Measurements from ENCODE around the gene RABGAP1L. TPM values are rescaled to one million over a fixed set of nuclear protein-coding genes. Genes with fewer than 3 reads are reported as not detected.
"Not testable (repeated sequence)": the region's sequence is repeated elsewhere in the genome, so short reads cannot be mapped to it uniquely, and the experiment has no call there.

The RABGAP1L gene
- polyA plus RNA-seq, 4 donors = 21.6 to 29.8 (median 29.6) TPM

DNA sequence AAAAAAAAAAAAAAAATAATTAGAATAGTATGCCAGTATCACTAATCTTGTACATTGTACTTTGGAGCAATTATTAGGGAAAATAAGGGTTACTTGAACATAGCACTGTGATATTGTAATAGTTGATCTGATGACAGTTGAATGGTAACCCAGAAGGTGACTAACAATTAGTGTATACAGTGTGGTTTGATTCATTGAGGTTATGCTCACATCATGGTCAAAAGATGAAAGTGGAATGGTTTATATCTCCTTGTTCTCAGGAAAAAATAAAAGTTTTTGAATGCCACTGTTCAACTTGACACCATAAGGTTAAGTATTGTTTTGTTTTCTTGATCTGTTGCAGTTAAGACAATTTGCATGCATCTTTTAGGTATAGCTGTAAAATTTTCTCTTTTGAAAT, 375.5 kb downstream of the RABGAP1L start:
- DNase-seq (ENCODE audit: low read depth in 4 of 4, low spot score in 3 of 4) = no peak

DNA sequence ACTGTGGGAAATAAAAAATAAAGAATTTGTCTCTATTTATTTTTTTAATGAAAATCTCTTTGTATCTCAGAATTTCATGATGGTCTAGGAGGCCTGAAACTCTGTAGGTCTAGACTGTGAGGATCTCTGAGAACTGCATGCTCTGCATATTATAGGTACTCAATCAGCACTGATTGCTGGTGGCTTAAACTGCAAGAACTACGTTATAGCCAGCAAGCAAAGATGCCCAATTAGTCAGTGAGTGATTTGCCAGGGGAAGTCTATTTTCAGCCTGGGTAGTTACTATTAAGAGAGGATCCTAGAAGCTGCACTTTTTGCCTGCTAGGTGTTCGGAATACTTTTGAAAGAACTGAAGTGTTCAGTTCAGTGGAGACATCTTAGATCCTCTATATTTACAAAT, 375.9 kb downstream of the RABGAP1L start:
- no peak for DNase-seq (ENCODE audit: low read depth in 4 of 4, low spot score in 3 of 4)

DNA sequence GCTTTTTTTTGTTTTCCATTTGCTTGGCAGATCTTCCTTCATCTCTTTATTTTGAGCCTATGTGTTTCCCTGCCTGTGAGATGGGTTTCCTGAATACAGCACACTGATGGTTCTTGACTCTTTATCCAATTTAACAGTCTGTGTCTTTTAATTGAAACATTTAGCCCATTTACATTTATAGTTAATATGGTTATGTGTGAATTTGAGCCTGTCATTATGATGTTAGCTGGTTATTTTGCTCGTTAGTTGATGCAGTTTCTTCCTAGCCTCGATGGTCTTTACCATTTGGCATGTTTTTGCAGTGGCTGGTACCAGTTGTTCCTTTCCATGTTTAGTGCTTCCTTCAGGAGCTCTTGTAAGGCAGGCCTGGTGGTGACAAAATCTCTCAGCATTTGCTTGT, 384.1 kb downstream of the RABGAP1L start:
- not testable (repeated sequence) for DNase-seq (ENCODE audit: low read depth in 4 of 4, low spot score in 3 of 4)

DNA sequence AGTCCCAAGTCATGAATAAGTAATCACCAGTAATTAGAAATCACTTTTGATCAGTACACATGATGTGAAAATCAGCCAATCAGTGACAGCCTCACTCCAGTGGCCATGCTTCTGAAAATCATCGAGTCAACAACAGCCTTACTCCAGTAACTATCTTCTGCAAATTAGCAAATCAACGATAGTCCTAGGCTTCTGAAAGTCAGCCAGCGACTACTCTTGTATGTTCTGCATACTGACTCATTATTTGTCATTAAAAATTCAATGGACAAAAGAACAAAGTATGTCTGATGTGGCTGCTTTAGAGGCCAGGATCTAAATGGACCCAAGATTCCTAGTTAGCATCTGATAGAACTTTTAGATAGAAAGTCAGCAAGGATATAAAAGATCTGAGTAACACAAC, 391.0 kb downstream of the RABGAP1L start:
- DNase-seq (ENCODE audit: low read depth in 4 of 4, low spot score in 3 of 4) = no peak

DNA sequence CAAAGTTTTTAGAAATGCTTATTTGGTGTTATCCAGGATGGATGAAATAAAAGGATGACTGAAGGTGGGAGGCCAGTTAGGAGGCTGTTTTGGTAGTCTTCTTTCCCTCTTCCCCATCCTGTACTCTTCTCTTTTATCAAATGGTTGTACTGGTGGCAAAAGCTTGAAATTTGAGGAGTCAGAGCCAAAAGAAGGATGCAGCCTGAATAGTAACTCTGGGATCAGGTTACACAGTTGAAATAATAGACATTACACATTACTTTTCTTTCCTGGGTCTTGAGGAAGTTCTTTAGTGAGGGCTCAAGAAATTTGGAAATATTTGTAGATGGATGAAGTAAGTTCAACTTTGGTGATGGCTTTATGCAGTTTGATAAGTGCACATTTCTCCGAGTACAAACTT, 397.1 kb downstream of the RABGAP1L start:
- no peak for DNase-seq (ENCODE audit: low read depth in 4 of 4, low spot score in 3 of 4)

DNA sequence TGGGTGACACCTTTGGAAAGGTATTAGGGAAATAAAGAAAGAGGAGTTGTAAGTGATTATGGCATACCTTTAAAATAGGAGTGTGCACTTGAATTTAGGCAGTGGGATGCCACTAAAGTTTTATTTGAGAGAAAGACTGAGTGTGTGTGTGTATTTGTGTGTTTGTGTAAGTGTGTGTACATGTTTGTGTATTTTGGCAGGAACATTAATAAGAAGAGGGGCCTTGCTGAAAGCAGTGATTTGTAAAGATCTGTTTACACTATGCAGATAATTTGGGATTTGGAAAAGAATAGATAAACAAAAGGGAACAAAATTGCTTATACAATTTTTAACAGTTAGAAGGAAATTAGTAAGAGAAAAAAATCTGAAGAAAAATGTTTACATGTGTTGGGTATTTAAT, 409.2 kb downstream of the RABGAP1L start:
- no peak for DNase-seq (ENCODE audit: low read depth in 4 of 4, low spot score in 3 of 4)

DNA sequence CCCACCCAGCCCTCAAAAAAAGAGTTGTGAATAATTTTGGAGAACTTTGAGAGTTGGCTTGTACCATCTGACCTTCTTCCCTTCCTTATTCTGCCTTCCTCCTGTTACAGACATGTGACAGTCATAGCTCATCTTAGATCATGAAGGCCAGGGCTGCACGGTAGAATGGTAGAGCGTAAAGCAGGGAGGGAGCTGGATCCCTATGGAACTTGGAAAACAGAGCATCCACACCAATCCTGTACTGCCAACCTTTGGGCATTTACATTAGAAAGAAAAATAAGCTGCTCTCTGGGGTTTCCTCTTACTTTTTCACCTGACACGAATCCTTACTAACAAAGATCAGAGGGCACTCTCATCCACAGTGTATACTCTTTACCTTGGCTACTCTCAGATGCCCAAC, 409.9 kb downstream of the RABGAP1L start:
- DNase-seq (ENCODE audit: low read depth in 4 of 4, low spot score in 3 of 4) = no peak

DNA sequence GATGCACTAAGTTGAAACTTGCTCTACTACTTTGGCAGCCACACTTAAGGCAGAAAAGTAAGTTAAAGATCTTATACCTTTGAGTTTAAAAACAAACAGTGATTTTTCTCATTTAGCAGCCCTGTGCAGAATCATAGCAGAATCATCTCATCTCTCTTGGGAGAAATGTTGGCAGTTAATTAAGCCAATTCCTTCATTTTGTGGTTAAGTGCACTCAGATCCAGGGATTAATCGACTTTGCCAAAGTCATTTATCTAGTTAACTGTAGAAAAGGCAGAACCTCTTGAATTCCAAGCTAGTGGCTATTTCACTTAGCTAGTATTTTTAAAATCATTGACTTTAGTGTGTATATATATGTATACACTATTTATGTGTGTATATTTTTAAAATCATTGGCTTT, 413.5 kb downstream of the RABGAP1L start:
- no peak for DNase-seq (ENCODE audit: low read depth in 4 of 4, low spot score in 3 of 4)

DNA sequence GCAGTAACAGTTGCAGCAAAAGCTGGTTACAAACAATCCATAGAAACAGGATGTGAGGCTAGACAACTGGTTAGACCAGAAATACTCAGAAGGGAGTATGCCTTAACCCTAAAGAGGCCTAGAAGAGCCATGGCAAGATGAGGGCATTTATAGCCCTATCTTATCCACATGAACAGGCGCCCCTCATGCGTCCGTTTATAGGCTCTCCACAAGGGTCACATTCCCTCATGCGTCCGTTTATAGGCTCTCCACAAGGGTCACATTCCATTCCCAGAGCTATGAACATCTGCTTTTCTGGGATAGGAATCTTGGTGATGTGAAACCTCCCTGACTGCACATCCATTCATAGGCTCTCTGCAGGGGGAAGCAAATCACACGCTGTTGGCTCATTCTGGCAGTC, 416.8 kb downstream of the RABGAP1L start:
- DNase-seq (ENCODE audit: low read depth in 4 of 4, low spot score in 3 of 4) = not testable (repeated sequence)

DNA sequence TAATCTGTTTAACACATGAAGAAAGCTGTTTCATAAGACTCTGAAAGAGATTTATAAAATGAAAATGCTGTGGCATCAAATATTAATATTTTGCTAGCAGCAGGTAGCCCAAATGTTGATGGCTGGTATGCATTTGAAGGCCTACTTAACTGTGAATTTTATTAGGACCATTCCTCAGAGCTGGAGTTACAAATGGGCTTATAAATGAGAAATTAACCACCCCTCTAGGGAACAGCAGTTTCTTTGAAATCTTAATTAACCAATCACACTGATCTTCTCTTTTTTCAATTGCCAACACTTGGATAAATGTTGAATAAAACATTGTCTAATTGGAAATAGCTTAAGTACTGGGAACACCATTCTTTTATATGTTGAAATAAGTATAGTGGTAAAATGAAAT, 418.4 kb downstream of the RABGAP1L start:
- DNase-seq (ENCODE audit: low read depth in 4 of 4, low spot score in 3 of 4) = no peak

DNA sequence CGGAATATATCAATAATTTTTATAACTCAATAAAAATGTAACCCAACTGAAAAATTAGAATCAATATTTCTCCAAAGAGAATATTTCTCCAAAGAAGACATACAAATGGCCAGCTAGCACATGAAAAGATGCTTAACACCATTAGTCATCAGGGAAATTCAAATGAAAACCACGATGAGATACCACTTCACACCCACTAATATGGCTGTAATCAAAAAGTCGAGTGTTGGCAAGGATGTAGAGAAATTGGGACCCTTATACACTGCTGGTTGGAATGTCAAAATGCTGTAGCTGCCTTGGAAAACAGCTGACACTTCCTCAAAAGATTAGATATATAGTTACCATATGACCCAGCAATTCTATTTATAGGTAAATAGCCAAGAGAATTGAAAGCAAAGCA, 421.5 kb downstream of the RABGAP1L start:
- no peak for DNase-seq (ENCODE audit: low read depth in 4 of 4, low spot score in 3 of 4)

DNA sequence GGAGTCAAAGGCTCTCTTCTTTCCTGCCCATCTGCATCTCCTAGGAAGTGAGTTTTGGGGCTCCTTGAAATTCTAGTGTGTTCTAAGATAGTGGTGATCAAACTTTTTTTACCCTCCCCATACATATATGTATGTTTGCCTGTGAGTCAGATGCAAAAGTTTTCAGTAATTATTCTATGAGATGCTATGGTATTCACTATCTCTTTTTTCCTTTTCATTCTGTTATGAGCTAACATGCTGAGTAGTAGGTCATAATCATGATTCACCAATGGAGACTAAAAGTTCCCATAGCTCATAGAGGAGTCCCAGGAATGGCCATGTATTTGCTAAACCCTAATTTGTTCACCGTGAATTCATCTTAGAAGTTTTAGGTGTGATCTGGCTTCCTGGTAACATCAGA, 424.0 kb downstream of the RABGAP1L start:
- DNase-seq (ENCODE audit: low read depth in 4 of 4, low spot score in 3 of 4) = no peak

DNA sequence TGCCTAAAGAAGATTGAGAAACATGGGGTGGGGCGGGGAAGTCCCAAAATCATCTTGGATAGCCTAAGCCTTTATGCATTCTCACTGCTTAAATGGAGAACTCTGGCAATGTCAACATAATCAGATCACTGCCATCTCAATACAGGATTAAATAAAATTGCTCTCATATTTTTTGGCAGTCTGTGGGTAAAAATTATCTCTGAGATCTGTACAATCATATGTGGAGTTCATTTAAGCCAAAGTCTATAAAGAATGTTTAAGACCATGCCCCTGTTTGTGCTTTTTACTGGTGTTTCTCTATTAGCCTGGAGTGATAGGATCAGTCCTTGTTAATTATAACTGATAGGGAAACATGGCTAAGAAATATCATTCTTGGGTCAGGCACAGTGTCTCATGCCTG, 424.8 kb downstream of the RABGAP1L start:
- no peak for DNase-seq (ENCODE audit: low read depth in 4 of 4, low spot score in 3 of 4)

DNA sequence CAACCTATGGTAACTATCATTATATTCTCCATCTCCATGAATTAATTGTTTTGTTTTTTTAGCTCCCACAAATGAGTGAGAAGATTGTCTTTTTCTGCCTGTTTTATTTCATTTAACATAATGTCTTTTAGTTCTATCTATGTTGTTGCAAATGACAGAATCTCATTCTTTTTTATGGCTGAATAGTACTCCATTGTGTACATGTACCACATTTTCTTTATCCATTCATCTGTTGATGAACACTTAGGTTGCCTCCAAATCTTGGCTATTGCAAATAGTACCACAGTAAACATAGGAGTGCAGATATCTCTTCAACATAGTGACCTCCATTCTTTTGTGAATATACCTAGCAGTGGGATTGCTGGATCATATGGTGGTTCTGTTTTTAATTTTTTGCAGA, 429.3 kb downstream of the RABGAP1L start:
- DNase-seq (ENCODE audit: low read depth in 4 of 4, low spot score in 3 of 4) = not testable (repeated sequence)

DNA sequence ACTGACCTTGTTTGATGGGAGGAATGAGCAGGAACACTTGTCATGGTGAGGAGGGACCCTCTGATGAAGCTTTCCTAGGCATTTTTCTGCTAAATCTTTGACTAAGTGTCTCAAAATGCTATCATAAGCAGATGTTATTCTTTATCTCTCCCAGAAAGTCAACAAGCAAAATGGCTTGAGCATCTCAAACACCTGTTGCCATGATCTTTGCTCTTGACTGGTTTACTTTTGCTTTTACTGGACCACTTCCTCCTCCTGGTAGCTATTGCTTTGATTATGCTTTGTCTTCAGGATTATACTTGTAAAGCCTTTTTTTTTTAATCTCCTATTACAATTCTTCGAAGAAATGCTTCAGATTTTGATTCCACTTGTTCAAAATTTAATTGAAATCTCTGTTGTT, 445.9 kb downstream of the RABGAP1L start:
- DNase-seq (ENCODE audit: low read depth in 4 of 4, low spot score in 3 of 4) = no peak

DNA sequence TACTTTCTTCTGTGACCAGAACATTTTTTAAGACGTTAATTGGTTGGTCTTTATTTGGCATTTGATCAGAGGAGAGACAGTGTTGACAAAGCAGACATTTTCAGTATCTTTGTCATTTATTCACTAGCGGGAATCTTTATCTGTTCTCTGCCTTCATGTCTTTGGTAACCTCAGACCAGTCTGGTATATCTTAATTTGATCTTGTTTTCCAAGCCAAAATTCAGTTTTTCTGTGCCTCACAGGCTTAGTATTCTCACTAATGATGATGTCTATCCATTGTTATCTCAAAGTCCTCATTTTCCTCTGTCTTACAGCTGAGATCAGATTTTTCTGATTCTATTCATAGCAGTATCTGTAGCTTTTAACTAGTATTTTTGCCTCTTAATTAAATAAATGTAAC, 447.2 kb downstream of the RABGAP1L start:
- DNase-seq (ENCODE audit: low read depth in 4 of 4, low spot score in 3 of 4) = no peak

DNA sequence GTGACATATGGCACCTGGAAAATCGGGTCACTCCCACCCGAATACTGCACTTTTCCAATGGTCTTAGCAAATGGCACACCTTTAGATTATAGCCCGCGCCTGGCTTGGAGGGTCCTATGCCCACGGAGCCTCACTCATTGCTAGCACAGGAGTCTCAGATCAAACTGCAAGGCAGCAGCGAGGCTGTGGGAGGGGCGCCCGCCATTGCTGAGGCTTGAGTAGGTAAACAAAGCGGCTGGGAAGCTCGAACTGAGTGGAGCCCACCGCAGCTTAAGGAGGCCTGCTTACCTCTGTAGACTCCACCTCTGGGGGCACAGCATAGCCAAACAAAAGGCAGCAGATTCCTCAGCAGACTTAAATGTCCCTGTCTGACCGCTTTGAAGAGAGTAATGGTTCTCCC, 458.6 kb downstream of the RABGAP1L start:
- DNase-seq (ENCODE audit: low read depth in 4 of 4, low spot score in 3 of 4) = not testable (repeated sequence)

DNA sequence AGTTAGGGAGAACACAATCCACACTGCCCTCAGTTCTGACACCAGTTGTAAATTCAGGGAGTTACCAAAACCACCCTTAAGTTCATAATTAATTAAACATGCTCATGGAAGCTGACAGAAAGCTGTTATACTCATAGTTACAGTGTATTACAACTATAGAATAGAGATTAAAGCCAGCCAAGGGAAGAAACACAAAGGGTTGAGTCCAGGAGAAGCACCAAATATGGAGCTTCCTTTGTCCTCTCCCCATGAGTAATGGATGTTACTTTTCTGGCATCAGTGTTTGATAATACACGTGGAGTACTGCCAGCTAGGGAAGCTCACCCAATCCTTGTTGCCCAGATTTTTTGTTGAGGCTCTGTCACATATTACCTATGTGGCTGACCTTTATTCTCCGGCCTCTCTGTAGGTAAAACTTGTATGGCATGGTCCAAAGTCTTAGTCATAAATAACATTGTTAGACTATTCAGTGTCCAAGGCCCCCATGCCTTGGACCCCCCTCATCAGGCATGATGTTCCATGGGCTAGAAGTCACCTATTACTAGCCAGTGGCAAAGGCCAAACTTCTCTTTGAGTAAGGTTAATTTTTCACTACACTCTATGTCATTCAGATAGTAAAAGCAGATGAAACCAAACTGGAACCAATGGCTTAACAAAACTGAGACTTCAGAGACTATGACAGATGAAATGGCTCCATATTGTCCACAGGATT, 464.2 kb downstream of the RABGAP1L start:
- DNase-seq (ENCODE audit: low read depth in 4 of 4, low spot score in 3 of 4) = no peak

DNA sequence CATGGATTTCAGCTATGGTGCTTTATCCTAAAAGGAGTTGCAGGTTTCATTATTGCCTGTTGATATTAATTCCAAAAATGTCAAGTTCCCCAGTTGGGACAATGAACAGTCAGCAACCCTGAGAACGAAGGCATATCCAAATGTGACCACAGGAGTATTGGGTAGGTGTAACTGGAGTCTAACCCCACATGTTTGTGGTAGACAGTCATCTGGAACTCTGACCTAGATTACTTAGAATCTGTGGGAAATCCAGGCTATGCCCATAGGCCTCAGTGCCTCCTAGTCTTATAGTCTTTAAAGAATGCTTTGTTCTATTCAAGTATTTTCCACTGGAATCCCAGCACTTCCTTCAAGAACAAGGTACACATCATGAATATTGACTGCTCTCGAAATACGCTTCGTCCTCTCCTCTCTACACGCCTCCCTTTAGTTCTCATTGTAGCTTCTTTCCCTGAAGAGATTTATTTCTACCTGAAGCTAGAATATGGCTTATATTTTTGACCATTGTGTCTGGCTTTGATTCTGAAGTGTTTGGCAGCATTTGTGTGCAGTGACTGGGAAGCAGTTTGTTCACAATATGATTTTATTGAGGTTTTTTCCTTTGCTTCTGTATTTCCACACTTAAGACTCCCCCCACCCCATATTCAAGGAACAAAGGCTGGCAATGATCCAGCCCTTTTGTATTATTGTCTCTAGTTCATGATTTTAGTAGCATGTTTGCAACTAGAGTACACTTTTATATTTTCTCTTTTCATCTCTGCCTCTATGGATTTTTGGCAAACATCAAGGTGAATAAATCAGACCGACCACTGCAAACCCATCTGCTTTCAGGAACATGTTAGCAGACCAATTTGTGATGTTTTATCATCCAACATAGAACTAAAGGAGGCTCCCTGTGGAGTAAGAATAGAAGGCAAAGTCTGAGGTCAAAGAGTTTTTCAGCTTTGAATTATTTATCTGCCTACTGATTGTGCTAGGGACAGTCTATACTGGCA, 467.0 kb downstream of the RABGAP1L start:
- no peak for DNase-seq (ENCODE audit: low read depth in 4 of 4, low spot score in 3 of 4)

DNA sequence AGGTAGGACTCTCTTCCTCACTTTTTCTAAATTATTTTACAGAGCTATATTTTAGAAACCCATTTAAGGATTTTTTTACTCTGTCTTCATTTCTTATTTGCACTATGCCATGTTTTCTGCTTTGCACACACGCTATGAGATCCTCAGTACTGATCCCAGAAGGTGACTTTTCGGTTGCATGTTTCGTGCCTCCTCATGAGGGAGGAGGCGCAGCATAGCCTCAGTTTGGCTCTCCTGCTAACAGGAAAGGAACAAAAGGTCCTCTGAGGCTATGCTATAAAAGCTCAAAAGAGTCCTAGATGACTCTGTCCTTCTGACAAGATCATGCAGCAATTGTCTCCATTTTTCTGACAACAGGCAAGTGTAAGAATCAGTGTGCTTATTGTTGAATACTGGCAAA, 478.2 kb downstream of the RABGAP1L start:
- DNase-seq (ENCODE audit: low read depth in 4 of 4, low spot score in 3 of 4) = no peak

DNA sequence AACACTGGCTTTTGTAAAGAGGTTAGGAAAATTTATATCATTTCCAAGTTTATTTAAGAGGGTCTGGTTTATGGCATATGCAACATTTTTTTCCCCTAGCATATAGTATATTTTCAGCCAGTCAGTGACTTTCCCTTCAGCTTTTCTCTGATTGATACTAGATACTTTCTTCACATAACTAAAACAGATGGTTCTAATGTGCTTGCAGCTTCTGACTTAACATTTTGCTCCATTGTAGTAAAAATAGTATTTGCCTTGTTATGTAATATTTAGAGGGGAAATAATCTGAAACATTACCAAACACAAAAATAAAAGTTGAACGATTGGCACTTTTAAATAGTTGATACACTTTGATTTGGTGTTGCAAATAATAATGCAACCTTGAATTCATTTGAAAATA, 480.1 kb downstream of the RABGAP1L start:
- no peak for DNase-seq (ENCODE audit: low read depth in 4 of 4, low spot score in 3 of 4)

DNA sequence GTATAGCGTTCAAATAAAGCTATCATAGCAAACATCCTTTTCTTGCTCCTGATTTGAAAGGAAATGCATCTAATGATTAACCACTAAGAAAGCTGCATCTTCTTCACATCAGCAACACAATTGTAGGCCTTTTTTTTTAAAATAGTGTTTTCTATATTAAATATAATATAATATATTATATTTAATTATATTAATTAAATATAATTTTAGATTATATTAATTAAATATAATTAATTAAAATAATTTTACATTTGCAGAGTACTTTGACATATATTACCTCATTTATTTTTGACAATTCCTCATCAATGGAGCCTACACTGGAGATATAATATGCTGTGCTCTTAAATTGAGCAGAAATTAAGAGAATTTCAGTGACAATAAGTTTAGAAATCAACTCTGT, 481.5 kb downstream of the RABGAP1L start:
- DNase-seq (ENCODE audit: low read depth in 4 of 4, low spot score in 3 of 4) = no peak
